Activated T-helper 1 cell treated with Interleukin-2 at 50 U/mL for 16 hours (primary cell): ENCODE measurements around the gene ANO10.
A peak's percentile ranks its signal among the peaks of the same experiment; 100 is the strongest.
"Not testable (repeated sequence)": the region's sequence is repeated elsewhere in the genome, so short reads cannot be mapped to it uniquely, and the experiment has no call there.

Experiments
- DNase-seq: peaks from one replicate; pipeline ENCODE4 v3.0.0-alpha.2; 2020; ENCODE audit warnings: low read depth

Gene ANO10

GRCh38 chr3:43621656-43622432 lies at the start of gene ANO10:
TSS of gene ANO10 (minus strand) at chr3:43622011. CDS start at chr3:43605852, 16,159 bp downstream.
- DNase-seq, result peak; percentile 94

GRCh38 chr3:43670635-43671522 lies 49.1 kb upstream of the ANO10 start:
- DNase-seq, result no peak

- DNase-seq, result not testable (repeated sequence)
These were observed 43.2 kb upstream of the ANO10 start for GRCh38 chr3:43665011-43665410.

- not testable (repeated sequence) for DNase-seq
These were observed 39.6 kb upstream of the ANO10 start for GRCh38 chr3:43661376-43661775.

- no peak for DNase-seq
These were observed 37.6 kb upstream of the ANO10 start for GRCh38 chr3:43659250-43659880.

- DNase-seq, result not testable (repeated sequence)
These were observed 34.6 kb upstream of the ANO10 start for GRCh38 chr3:43656390-43656789.

- no peak for DNase-seq
These were observed 28.5 kb upstream of the ANO10 start for GRCh38 chr3:43650345-43650744.

- DNase-seq, result no peak
These were observed 27.7 kb upstream of the ANO10 start for GRCh38 chr3:43649365-43649968.

- DNase-seq, result no peak
These were observed 27.1 kb upstream of the ANO10 start for GRCh38 chr3:43648957-43649356.

- no peak for DNase-seq
These were observed 25.7 kb upstream of the ANO10 start for GRCh38 chr3:43647331-43648166.

GRCh38 chr3:43644443-43644842 lies 22.6 kb upstream of the ANO10 start:
- DNase-seq, result no peak

GRCh38 chr3:43641306-43642114 lies 19.7 kb upstream of the ANO10 start:
- no peak for DNase-seq

- no peak for DNase-seq
These were observed 18.9 kb upstream of the ANO10 start for GRCh38 chr3:43640681-43641080.

- no peak for DNase-seq
These were observed 17.0 kb upstream of the ANO10 start for GRCh38 chr3:43638594-43639447.

- DNase-seq, result no peak
These were observed 15.9 kb upstream of the ANO10 start for GRCh38 chr3:43637702-43638101.

GRCh38 chr3:43632986-43633385 lies 11.2 kb upstream of the ANO10 start:
- no peak for DNase-seq

- DNase-seq, result no peak
These were observed 10.5 kb upstream of the ANO10 start for GRCh38 chr3:43632269-43632733.

- no peak for DNase-seq
These were observed 7.9 kb upstream of the ANO10 start for GRCh38 chr3:43629741-43630140.

GRCh38 chr3:43629257-43629656 lies 7.4 kb upstream of the ANO10 start:
- no peak for DNase-seq
